Transverse colon (tissue), 4 donors: ENCODE measurements around the gene PBX1. TPM values are rescaled to one million over a fixed set of nuclear protein-coding genes. Genes with fewer than 3 reads are reported as not detected.

Experiments used
- DNase-seq: peaks from one replicate; pipeline ENCODE4 v3.0.0-alpha.2; 2019
- H3K27ac ChIP-seq, 4 donors: fragments of 200-600 bp; sonication (generic); 2 replicates each; pipeline ENCODE4 v1.5.1; 2016 to 2018; ENCODE audit warnings: inconsistent platforms in 4 of 4
- H3K27me3 ChIP-seq: fragments of 200-600 bp; sonication (generic); 2 replicates; pipeline ENCODE4 v1.5.1; 2017; ENCODE audit warnings: inconsistent platforms
- H3K36me3 ChIP-seq, 4 donors: fragments of 200-600 bp; sonication (generic); 2 replicates each; pipeline ENCODE4 v1.5.1; 2017 to 2019; ENCODE audit warnings: inconsistent platforms in 4 of 4
- H3K4me1 ChIP-seq, 4 donors: fragments of 200-600 bp; sonication (generic); 2 replicates each; pipeline ENCODE4 v1.5.1; 2017 to 2020; ENCODE audit warnings: inconsistent platforms in 4 of 4
- H3K4me3 ChIP-seq, 4 donors: fragments of 200-600 bp; sonication (generic); 1 replicate in 1 of 4; 2 replicates in 3 of 4; pipeline versions ENCODE4 v1.5.1 to v1.6.1; 2017 to 2019; ENCODE audit warnings: inconsistent platforms in 4 of 4
- H3K9me3 ChIP-seq, 2 donors: fragments of 200-600 bp; sonication (generic); 2 replicates each; pipeline ENCODE4 v1.5.1; 2017 to 2019; ENCODE audit warnings: inconsistent platforms in 2 of 2
- CTCF ChIP-seq, 5 experiments: fragments of 200-600 bp in 3 of 5; fragments of 450-650 bp in 2 of 5; sonication (generic) in 3 of 5; IDR thresholded peaks; 1 replicate in 2 of 5; 2 replicates in 3 of 5; pipeline ENCODE4 v1.5.1; 2016 to 2017; ENCODE audit warnings: antibody characterized with exemption in 5 of 5, inconsistent platforms in 3 of 5, mild to moderate bottlenecking in 2 of 5, moderate library complexity in 1 of 5
- EP300 ChIP-seq: sonication (generic); formaldehyde crosslinking; IDR thresholded peaks from one replicate; pipeline ENCODE4 v1.6.1; 2017; ENCODE audit warnings: antibody characterized with exemption, low read depth
- POLR2A ChIP-seq: fragments of 450-650 bp; IDR thresholded peaks from one replicate; pipeline ENCODE4 v1.6.1; 2016; ENCODE audit warnings: antibody characterized with exemption, mild to moderate bottlenecking, moderate library complexity
- WGBS, 2 donors: methylation state at CpG; one replicate each; pipeline ENCODE4 v1.1.5; 2018; ENCODE audit warnings: low coverage in 1 of 2; 5-methylcytosine and 5-hydroxymethylcytosine counted together
- in situ Hi-C, 4 donors: fragments of 200-750 bp; cut with MboI; loops; one replicate each; pipeline versions ENCODE4 v1.15.0 to v1.15.1; 2017; ENCODE audit warnings: low sequenced_read_pairs in 3 of 4, low pct_ligation_motif_present in 1 of 4, low pct_unique_long_range_greater_than_20kb in 1 of 4
- intact Hi-C: fragments of 100-400 bp; cut with DNase I; formaldehyde crosslinking; loops from one replicate; pipeline ENCODE4 v1.15.1; 2023; ENCODE audit warnings: low total_unique reads
- small RNA-seq, 4 donors: library from RNA; depleted of rRNA; stranded (forward); fragments of <200 nt; gene quantifications; one replicate each; pipeline ENCODE3, GENCODE V24; 2016
- total RNA-seq, 4 donors: library from RNA; depleted of rRNA; stranded (reverse); fragments of >200 nt; gene quantifications; one replicate each; pipeline ENCODE4 v1.1.0, GENCODE V29; 2016

PBX1 gene
- total RNA-seq, 4 donors from 2014 or later, result 46.8 to 77.2 (median 50.7) TPM

- no peak for TF ChIP-seq CTCF (IDR thresholded peaks at IDR 0.05)
- TF ChIP-seq POLR2A, result no peak
- TF ChIP-seq EP300, result no peak
- WGBS, 2 donors, result 76 to 81% methylated on average over 5 of the region's 5 CpGs
- Histone ChIP-seq H3K36me3 (no peaks in the 10 kb centered on the region), H3K27me3 (no peaks in the 10 kb centered on the region), H3K4me1 (no peaks in the 10 kb centered on the region), H3K9me3 (peaks cover 0 to 6% of the 10 kb centered on the region in 2 donors), H3K4me3 (no peak overlapping the region), H3K27ac (no peak overlapping the region)
- in situ Hi-C loops (no loop called here), intact Hi-C loops (no loop called here)
- no peak for DNase-seq
Observed at GRCh38 chr1:164901031-164901430, 342.0 kb downstream of the PBX1 start.

Small RNAs within 50 kb of the gene (small RNA-seq; reads per million reads assigned to genes)
- gene RF00017 (0 reads per million in 4 donors), gene RF00019 (0 reads per million in 4 donors), gene RNU6-171P (0 to 0.28 (median 0.12) reads per million in 4 donors)
